HG03139 (cell line): ENCODE data around the gene GRAMD4.

Experiments used
- ATAC-seq: cut with Tn5 transposase; IDR thresholded peaks from one replicate; pipeline ENCODE4 v1.9.1; 2021; ENCODE audit not compliant: unreplicated experiment

GRAMD4 gene

GRCh38 chr22:46667245-46667623 is 47.0 kb downstream of the GRAMD4 start:
- no peak for ATAC-seq

DNA sequence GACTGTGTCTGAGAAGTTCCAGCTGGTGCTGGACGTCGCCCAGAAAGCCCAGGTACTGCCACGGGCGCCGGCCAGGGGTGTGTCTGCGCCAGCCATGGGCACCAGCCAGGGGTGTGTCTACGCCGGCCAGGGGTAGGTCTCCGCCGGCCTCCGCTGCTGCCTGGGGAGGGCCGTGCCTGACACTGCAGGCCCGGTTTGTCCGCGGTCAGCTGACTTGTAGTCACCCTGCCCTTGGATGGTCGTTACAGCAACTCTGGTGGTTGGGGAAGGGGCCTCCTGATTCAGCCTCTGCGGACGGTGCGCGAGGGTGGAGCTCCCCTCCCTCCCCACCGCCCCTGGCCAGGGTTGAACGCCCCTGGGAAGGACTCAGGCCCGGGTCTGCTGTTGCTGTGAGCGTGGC is 47.9 kb downstream of the GRAMD4 start:
- no peak for ATAC-seq

DNA sequence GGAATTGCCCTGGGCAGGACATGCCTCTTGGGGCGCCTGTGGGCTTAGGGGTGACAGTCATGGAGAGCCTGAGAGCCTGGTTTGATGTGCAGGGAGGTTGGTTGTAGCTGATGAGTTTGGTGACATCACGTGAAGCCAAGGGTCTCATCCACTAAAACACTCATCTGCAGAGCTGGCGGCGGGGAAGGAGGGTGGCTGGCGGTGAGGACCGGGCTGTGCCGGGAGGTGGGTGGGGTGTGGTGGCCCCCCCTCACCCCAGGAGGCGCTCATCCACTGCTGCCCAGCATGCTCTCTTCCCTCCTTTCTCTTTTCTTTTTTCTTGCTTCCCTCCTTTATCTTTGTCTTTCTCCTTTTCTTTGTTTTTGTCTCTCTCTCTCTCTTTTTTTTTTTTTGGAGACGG is 49.0 kb downstream of the GRAMD4 start:
- no peak for ATAC-seq

GRCh38 chr22:46671824-46672432 is 51.7 kb downstream of the GRAMD4 start:
- no peak for ATAC-seq

DNA sequence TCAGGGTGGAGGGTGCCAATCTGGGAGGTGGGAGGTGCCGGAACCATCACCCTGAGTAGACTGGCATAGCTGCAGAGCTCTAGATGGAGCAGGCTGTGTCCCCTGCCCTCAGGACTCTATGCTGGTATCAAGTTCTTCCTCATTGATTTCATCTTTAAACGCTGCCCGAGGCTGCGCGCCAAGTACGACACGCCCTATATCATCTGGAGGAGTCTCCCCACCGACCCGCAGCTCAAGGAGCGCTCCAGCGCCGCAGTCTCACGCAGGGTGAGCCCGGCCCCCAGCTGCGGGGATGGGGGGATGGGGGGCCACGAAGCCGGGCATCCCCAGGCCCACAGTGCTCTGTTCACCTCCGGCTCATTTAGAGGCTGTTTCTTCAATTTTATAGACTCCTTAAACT is 52.5 kb downstream of the GRAMD4 start:
- no peak for ATAC-seq

- ATAC-seq, result no peak
These were observed 53.0 kb downstream of the GRAMD4 start for GRCh38 chr22:46673205-46673604.

DNA sequence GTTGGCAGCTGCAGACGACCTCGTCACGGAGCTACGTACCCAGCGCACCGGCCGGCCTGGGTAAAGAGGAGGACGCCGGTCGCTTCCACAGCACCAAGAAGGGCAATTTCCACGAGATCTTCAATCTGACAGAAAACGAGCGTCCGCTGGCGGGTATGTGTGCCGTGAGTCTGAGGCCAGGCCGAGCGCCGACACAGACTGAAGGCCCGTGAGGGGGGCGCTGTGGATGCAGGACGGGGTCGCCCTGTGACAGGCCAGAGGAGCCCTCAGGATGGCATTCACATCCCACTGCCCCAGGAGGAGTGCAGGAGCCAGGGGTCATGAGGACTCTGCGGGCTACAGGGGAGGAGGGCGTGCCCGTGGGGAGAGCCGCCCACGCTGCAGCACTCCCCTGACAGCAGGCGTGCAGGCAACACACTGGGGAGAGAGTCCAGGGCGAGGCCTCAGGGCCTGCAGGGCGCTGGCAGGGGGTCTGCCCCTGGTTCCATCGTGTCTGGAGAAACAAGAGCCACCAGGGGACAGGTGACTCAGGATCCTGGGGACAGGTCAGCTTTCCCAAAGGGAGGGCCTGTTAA is 53.6 kb downstream of the GRAMD4 start:
- ATAC-seq, result no peak

- no peak for ATAC-seq
These were observed 54.2 kb downstream of the GRAMD4 start for GRCh38 chr22:46674367-46674781.

DNA sequence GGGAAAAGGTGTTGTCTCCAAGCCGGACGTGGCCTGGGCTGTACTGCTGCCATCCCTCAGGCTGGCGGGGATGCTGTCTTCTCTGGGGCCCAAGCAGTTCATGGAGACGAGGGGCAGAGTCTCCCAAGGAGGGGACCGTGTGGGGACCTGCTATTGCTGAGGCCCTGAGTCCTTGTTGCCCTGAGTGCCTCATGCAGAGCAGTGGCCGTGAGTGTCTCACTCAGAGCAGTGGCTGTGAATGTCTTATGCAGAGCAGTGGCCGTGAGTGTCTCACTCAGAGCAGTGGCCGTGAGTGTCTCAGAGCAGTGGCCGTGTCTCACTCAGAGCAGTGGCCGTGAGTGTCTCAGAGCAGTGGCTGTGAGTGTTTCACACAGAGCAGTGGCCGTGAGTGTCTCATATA is 54.7 kb downstream of the GRAMD4 start:
- ATAC-seq, result no peak

- no peak for ATAC-seq
These were observed 55.3 kb downstream of the GRAMD4 start for GRCh38 chr22:46675479-46675878.

GRCh38 chr22:46675938-46676337 is 55.8 kb downstream of the GRAMD4 start:
- no peak for ATAC-seq

GRCh38 chr22:46676479-46676878 is 56.3 kb downstream of the GRAMD4 start:
- no peak for ATAC-seq

GRCh38 chr22:46676881-46677280 is 56.7 kb downstream of the GRAMD4 start:
- ATAC-seq, result no peak

DNA sequence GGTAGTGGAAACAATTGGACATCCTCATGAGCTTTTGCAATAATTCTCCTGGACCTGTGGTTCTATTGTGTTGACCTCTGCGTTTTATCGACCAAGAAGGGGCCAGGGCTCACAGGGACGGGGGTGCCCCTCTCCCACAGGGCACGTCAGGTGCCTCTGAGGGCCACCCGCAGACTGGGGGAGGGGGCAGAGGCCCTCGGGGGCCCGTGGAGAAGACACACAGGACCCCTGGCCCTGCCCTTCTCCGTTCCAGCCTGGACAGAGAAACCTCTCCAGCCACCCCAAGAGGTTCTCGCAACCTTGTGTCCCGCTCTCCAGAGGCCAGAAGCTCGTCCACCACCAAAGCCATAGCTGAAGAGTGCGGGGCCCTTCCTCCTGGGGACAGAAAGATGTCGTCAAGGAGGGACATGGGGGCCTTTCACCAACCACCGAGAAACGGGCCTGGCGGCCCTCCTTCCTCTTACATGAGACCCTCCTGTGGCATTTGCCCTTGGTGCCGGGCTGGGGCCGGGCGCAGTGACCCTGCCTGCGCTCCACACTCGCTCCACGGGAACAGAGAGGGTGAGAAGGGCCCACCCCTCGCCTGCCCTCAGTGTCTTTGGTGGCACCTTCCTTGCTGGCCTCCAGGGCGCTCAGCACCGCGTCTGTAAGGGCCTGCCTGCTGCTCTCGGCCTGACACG is 57.3 kb downstream of the GRAMD4 start:
- ATAC-seq, result no peak

GRCh38 chr22:46678003-46678657 is 57.9 kb downstream of the GRAMD4 start:
- no peak for ATAC-seq

- ATAC-seq, result no peak
These were observed 58.9 kb downstream of the GRAMD4 start for GRCh38 chr22:46678785-46679700.

DNA sequence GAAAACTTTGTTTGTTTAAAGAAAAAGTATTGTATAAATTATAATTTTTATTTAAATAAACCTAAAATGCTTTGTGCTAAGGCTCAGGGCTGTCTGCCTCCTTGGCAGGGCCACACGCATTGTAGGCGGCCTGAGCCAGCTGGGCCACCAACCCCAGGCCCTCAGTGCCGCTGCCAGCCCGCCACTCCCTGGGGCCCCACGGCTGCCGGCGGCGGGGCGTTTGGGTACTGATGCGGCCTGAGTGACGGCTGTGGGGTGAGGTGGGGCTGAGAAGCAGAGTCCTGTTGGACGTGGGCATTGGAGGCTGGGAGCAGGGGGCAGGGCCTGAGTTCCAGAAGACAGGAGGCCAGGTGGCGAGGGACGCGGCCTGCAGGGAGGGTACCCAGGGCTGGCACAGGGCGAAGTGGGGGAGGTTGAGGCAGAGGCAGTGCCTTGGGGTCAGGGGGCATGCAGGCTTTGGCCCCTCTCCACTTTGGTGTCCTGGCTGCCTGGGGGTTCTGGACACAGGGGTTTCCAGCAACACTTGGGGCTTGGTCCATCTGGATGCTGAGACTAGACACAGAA is 59.6 kb downstream of the GRAMD4 start:
- ATAC-seq, result no peak

DNA sequence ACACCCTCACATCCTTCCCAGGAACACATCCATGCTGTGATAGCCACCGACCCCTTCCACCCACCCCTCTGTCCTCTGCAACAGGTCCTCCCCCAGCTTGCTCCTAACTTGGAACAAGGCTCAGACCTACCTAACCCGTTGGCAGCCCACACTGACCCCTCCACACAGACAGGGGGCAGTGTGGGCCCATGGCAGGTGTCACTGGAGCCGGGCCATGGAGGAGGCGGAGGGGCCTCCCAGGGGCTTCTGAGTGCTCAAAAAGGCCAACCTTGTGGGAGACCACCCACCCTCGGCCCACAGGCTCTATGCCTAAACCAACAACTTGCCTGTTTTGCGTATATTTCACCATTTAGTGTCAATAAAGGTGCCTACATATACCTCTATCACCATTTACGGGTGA is 60.8 kb downstream of the GRAMD4 start:
- ATAC-seq, result no peak

DNA sequence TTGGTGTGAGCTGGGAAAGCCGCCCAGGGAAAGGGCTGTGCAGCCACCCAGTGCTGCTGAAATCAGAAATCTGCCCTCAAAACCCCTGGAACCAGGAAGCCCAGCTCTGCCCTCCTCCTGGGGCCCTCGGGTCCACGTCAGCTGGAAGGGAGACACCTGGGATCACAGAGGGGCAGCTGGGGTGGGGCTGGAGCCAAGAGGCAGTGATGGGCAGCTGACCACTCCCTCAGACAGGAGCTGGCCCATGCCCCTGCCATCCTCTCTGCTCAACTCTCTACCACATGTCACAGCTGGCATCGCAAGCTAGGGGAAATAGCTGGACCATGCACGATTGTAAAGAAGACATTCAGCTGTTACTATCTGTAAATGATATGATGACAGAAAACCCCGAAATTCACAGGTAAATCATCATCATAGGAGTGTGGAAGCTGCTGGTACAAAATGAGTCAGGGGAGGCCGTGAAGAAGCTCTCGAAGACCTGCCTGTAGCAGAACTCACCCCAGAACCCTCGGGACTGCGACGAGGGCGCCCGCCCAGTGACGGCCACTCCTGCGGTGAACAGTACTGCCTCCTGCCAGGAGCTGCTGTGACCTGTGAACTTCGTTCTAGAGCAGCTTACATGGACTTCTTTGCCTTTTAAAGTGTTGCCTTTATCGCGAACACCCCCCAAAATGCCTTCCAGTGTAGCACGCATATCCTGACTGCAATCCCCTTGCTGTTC is 62.0 kb downstream of the GRAMD4 start:
- ATAC-seq, result no peak

DNA sequence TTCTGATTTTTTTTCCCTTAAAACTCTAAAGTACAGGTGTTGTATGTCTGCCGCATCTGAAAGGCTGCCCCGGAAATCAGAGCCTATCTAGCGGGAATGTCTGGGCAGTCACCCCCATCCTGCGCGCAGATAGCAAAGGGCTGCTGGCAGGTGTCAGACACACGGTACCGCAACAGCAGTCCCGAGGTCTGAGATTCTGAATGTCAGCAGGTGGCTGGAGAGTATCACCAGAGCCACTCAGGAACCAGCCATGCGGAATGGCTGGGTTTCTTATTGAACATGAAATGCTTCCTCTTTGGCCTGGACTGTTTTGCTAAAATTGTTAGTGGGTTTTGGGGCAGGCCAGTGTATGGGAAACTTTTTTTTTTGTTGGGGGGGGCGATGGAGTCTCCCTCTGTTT is 64.5 kb downstream of the GRAMD4 start:
- ATAC-seq, result no peak
